ENCODE measurements around the gene PAGR1.
A peak's percentile ranks its signal among the peaks of the same experiment; 100 is the strongest.

PAGR1 gene

GRCh38 chr16:29862884-29863668 lies 47.1 kb downstream of the PAGR1 start, which contains the start of gene CDIPT (continued):
- TF ChIP-seq, protein P1, sequence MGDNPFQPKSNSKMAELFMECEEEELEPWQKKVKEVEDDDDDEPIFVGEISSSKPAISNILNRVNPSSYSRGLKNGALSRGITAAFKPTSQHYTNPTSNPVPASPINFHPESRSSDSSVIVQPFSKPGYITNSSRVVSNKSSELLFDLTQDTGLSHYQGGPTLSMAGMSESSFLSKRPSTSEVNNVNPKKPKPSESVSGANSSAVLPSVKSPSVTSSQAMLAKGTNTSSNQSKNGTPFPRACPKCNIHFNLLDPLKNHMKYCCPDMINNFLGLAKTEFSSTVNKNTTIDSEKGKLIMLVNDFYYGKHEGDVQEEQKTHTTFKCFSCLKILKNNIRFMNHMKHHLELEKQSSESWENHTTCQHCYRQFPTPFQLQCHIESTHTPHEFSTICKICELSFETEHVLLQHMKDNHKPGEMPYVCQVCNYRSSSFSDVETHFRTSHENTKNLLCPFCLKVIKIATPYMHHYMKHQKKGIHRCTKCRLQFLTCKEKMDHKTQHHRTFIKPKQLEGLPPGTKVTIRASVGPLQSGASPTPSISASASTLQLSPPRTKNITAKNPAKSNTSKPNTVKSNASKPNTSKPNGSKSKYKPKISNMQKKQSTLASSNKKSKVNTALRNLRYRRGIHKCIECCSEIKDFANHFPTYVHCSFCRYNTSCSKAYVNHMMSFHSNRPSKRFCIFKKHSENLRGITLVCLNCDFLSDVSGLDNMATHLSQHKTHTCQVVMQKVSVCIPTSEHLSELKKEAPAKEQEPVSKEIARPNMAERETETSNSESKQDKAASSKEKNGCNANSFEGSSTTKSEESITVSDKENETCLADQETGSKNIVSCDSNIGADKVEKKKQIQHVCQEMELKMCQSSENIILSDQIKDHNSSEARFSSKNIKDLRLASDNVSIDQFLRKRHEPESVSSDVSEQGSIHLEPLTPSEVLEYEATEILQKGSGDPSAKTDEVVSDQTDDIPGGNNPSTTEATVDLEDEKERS (tag by site-specific recombination; IDR thresholded peaks at IDR 0.05) = no peak
- TF ChIP-seq ZEB2 (tag by site-specific recombination; IDR thresholded peaks at IDR 0.05) (peak; percentile 81; the same call in 1 of the 2 replicates), KLF7 (tag by site-specific recombination; IDR thresholded peaks at IDR 0.05; ENCODE audit: borderline replicate concordance) (peak; percentile 78), ZNF132 (tag by site-specific recombination; IDR thresholded peaks at IDR 0.05; ENCODE audit: borderline replicate concordance) (no peak), ZNF768 (tag by site-specific recombination; IDR thresholded peaks at IDR 0.05) (no peak), ZNF140 (tag by site-specific recombination; IDR thresholded peaks at IDR 0.05) (no peak), ZNF76 (tag by site-specific recombination; IDR thresholded peaks at IDR 0.05; ENCODE audit: borderline replicate concordance, low read depth) (peak; percentile 69), KLF10 (tag by site-specific recombination; IDR thresholded peaks at IDR 0.05) (peak; percentile 81), PRDM2 (tag by site-specific recombination; IDR thresholded peaks at IDR 0.05; ENCODE audit: borderline replicate concordance) (no peak), ZNF701 (tag by site-specific recombination; IDR thresholded peaks at IDR 0.05) (no peak), ZNF350 (tag by site-specific recombination; IDR thresholded peaks at IDR 0.05) (no peak), ZNF549 (tag by site-specific recombination; IDR thresholded peaks at IDR 0.05) (no peak), ZXDB (tag by site-specific recombination; IDR thresholded peaks at IDR 0.05) (peak; percentile 91), ZNF510 (tag by site-specific recombination; IDR thresholded peaks at IDR 0.05; ENCODE audit: insufficient replicate concordance) (no peak), IKZF3 (tag by site-specific recombination; IDR thresholded peaks at IDR 0.05) (peak; percentile 88), ZNF423 (tag by site-specific recombination; IDR thresholded peaks at IDR 0.05) (no peak), ZSCAN5A (tag by site-specific recombination; IDR thresholded peaks at IDR 0.05) (peak; percentile 77; the same call in 1 of the 2 replicates), ZNF624 (tag by site-specific recombination; IDR thresholded peaks at IDR 0.05) (no peak), ZBTB8A (tag by site-specific recombination; IDR thresholded peaks at IDR 0.05) (peak; percentile 82), ZNF121 (tag by site-specific recombination; IDR thresholded peaks at IDR 0.05) (no peak), ZIC2 (tag by site-specific recombination; IDR thresholded peaks at IDR 0.05) (peak; percentile 97), ZNF639 (tag by site-specific recombination; IDR thresholded peaks at IDR 0.05) (peak; percentile 96)
- TF ChIP-seq, protein P2, sequence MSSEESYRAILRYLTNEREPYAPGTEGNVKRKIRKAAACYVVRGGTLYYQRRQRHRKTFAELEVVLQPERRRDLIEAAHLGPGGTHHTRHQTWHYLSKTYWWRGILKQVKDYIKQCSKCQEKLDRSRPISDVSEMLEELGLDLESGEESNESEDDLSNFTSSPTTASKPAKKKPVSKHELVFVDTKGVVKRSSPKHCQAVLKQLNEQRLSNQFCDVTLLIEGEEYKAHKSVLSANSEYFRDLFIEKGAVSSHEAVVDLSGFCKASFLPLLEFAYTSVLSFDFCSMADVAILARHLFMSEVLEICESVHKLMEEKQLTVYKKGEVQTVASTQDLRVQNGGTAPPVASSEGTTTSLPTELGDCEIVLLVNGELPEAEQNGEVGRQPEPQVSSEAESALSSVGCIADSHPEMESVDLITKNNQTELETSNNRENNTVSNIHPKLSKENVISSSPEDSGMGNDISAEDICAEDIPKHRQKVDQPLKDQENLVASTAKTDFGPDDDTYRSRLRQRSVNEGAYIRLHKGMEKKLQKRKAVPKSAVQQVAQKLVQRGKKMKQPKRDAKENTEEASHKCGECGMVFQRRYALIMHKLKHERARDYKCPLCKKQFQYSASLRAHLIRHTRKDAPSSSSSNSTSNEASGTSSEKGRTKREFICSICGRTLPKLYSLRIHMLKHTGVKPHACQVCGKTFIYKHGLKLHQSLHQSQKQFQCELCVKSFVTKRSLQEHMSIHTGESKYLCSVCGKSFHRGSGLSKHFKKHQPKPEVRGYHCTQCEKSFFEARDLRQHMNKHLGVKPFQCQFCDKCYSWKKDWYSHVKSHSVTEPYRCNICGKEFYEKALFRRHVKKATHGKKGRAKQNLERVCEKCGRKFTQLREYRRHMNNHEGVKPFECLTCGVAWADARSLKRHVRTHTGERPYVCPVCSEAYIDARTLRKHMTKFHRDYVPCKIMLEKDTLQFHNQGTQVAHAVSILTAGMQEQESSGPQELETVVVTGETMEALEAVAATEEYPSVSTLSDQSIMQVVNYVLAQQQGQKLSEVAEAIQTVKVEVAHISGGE (tag by site-specific recombination; conservative IDR thresholded peaks at IDR 0.05; ENCODE audit: low read depth) = peak; percentile 40
